ENCODE data around the gene SLC35E4. TPM values are rescaled to one million over a fixed set of nuclear protein-coding genes. Genes with fewer than 3 reads are reported as not detected.
A peak's percentile ranks its signal among the peaks of the same experiment; 100 is the strongest.

The SLC35E4 gene
- total and polyA plus RNA-seq, 2 experiments from 2014 or later: 2.6 to 11.3 TPM

GRCh38 chr22:30606455-30607299 is 28.9 kb upstream of the SLC35E4 start, which contains the start of gene TCN2:
TSS of gene TCN2 (plus strand) at chr22:30607174. CDS start at chr22:30607332, 158 bp downstream.
- Histone ChIP-seq H3K36me3 (ENCODE audit: insufficient read depth) (peaks cover 2% of the 10 kb centered on the region; the same call in 1 of the 2 replicates), H3K4me1 (ENCODE audit: insufficient read depth) (peaks cover 36% of the 10 kb centered on the region), H2AFZ (peak within 1 kb of the TSS; percentile 96), H3F3A (replicated peaks; ENCODE audit: low read depth) (peaks cover 6% of the 10 kb centered on the region; the same call in 1 of the 2 replicates), H3K9me2 (ENCODE audit: insufficient read depth) (no peaks in the 10 kb centered on the region), H3K27ac (ENCODE audit: low read depth) (peak within 1 kb of the TSS; percentile 98), H4K20me1 (replicated peaks; ENCODE audit: insufficient read depth) (no peaks in the 10 kb centered on the region), H3K4me3 (peak within 1 kb of the TSS; percentile 76), H3K79me2 (replicated peaks; ENCODE audit: insufficient read depth) (peaks cover 8% of the 10 kb centered on the region), H3K27me3 (ENCODE audit: insufficient read depth) (no peaks in the 10 kb centered on the region), H3K4me2 (peak within 1 kb of the TSS; percentile 90)
- peaks cover 18% of the 10 kb centered on the region for H3K36me3 Mint-ChIP-seq (ENCODE audit: low read depth)
- DNase-seq (ENCODE audit: low spot score) (peak; percentile 93), ATAC-seq (peak; percentile 84)
- H3K9me3 Mint-ChIP-seq: no peaks in the 10 kb centered on the region; the same call in 2 of the 3 replicates
- no peak for TF ChIP-seq ZNF331 (CRISPR knock-in tag; IDR thresholded peaks at IDR 0.05; ENCODE audit: low read depth)
- peak; percentile 67 for TF ChIP-seq POLR2AphosphoS5 (IDR thresholded peaks at IDR 0.05; ENCODE audit: low read depth)
- peaks cover 11% of the 10 kb centered on the region for H3K27me3 Mint-ChIP-seq (ENCODE audit: insufficient read depth, low read depth, poor library complexity)
- peak within 1 kb of the TSS; percentile 90 for H3K4me3 Mint-ChIP-seq
- H3K4me1 Mint-ChIP-seq: peaks cover 39% of the 10 kb centered on the region
- H3K27ac Mint-ChIP-seq: peak within 1 kb of the TSS; percentile 99

DNA sequence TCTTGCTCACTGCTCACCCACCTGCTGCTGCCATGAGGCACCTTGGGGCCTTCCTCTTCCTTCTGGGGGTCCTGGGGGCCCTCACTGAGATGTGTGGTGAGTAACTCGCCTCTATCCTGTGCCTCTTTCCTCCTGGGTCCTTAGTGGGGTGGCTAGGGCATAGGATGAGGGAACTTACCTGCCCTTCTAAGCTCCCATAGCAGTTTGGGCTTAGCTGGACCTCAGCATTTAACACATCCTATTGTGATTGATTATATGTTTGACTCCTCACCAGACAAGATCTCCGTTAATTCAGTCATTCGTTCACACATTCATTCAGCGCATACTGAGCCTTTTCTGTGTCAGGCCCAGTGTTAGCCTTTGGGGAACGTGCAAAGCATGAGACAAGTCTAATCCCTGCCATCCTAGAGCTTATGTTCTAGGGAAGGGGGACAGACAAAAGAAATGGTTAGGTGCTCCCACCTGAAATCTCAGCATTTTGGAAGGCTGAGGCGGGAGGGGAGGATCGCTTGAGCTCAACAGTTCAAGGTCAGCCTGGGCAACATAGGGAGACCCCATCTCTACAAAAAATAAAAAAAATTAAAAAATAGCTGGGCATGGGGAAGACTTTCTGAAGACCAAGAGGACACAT is 28.2 kb upstream of the SLC35E4 start:
- ATAC-seq (peak; percentile 4; the same call in 2 of the 3 replicates), DNase-seq (ENCODE audit: low spot score) (no peak)
- peaks cover 8% of the 10 kb centered on the region for H3K79me2 ChIP-seq (replicated peaks; ENCODE audit: insufficient read depth)
- peak overlapping the region; percentile 96 for H3K27ac Mint-ChIP-seq
- peak overlapping the region; percentile 90 for H3K4me2 ChIP-seq
- peaks cover 6% of the 10 kb centered on the region; the same call in 1 of the 2 replicates for H3F3A ChIP-seq (replicated peaks; ENCODE audit: low read depth)
- H3K27ac ChIP-seq (ENCODE audit: low read depth): peak overlapping the region; percentile 96
- peaks cover 36% of the 10 kb centered on the region for H3K4me1 ChIP-seq (ENCODE audit: insufficient read depth)
- H3K9me2 ChIP-seq (ENCODE audit: insufficient read depth): no peaks in the 10 kb centered on the region
- peaks cover 8% of the 10 kb centered on the region; the same call in 1 of the 2 replicates for H3K36me3 ChIP-seq (ENCODE audit: insufficient read depth)
- H4K20me1 ChIP-seq (replicated peaks; ENCODE audit: insufficient read depth): no peaks in the 10 kb centered on the region
- H3K4me3 Mint-ChIP-seq: peak overlapping the region; percentile 90
- peak overlapping the region; percentile 76 for H3K4me3 ChIP-seq
- H3K27me3 ChIP-seq (ENCODE audit: insufficient read depth): no peaks in the 10 kb centered on the region
- no peaks in the 10 kb centered on the region; the same call in 2 of the 3 replicates for H3K9me3 Mint-ChIP-seq
- H3K4me1 Mint-ChIP-seq: peaks cover 39% of the 10 kb centered on the region
- peaks cover 11% of the 10 kb centered on the region for H3K27me3 Mint-ChIP-seq (ENCODE audit: insufficient read depth, low read depth, poor library complexity)
- peak overlapping the region; percentile 96; the same call in 1 of the 2 replicates for H2AFZ ChIP-seq
- H3K36me3 Mint-ChIP-seq (ENCODE audit: low read depth): peaks cover 23% of the 10 kb centered on the region
- TF ChIP-seq EZH2phosphoT487 (IDR thresholded peaks at IDR 0.05; ENCODE audit: unreplicated experiment) (no peak), CREB1 (CRISPR knock-in tag; IDR thresholded peaks at IDR 0.05; ENCODE audit: low read depth) (no peak), REST (IDR thresholded peaks at IDR 0.05; ENCODE audit: unreplicated experiment) (no peak), STAT1 (IDR thresholded peaks at IDR 0.05; ENCODE audit: unreplicated experiment) (no peak), NANOG (IDR thresholded peaks at IDR 0.05; ENCODE audit: borderline replicate concordance) (no peak), EZH2 (IDR thresholded peaks at IDR 0.05; ENCODE audit: low read depth, unreplicated experiment) (no peak), JUNB (IDR thresholded peaks at IDR 0.05; ENCODE audit: unreplicated experiment) (no peak), CTCF (conservative IDR thresholded peaks at IDR 0.05; ENCODE audit: low read depth in 2 of 2) (no peak), ZNF114 (CRISPR knock-in tag; IDR thresholded peaks at IDR 0.05) (no peak)
